CD14-positive monocyte (primary cell): Measurements from ENCODE around the gene NDC1. TPM values are rescaled to one million over a fixed set of nuclear protein-coding genes. Genes with fewer than 3 reads are reported as not detected.
"Not testable (repeated sequence)": the region's sequence is repeated elsewhere in the genome, so short reads cannot be mapped to it uniquely, and the experiment has no call there.

ENCODE experiments used
- DNase-seq, 3 donors: peaks; one replicate each; pipeline ENCODE4 v3.0.0-alpha.2; 2011 to 2022
- H2AFZ ChIP-seq: 2 replicates; pipeline ENCODE4 v1.6.0; 2012; ENCODE audit warnings: mild to moderate bottlenecking, low read depth, low read length, inconsistent platforms; ENCODE audit not compliant: insufficient read depth, poor library complexity, severe bottlenecking
- H3K27ac ChIP-seq, 2 donors: 1 replicate in 1 of 2; 2 replicates in 1 of 2; pipeline ENCODE4 v1.5.1; 2012 to 2013; ENCODE audit warnings: low read length in 2 of 2, control low read depth in 1 of 2, inconsistent platforms in 1 of 2, low read depth in 1 of 2, mild to moderate bottlenecking in 1 of 2
- H3K27me3 ChIP-seq, 2 donors: one replicate each; pipeline versions ENCODE4 v1.6.0 to v1.6.1; 2011 to 2013; ENCODE audit warnings: low read length in 2 of 2; ENCODE audit not compliant: control insufficient read depth in 2 of 2, insufficient read depth in 2 of 2
- H3K36me3 ChIP-seq, 2 donors: replicated peaks in 1 of 2; 1 replicate in 1 of 2; 2 replicates in 1 of 2; pipeline versions ENCODE4 v1.5.1 to v1.6.1; 2012 to 2013; ENCODE audit warnings: low read length in 2 of 2, control low read depth in 1 of 2, inconsistent platforms in 1 of 2, mild to moderate bottlenecking in 1 of 2; ENCODE audit not compliant: insufficient read depth in 2 of 2, control insufficient read depth in 1 of 2
- H3K4me1 ChIP-seq, 2 donors: 1 replicate in 1 of 2; 2 replicates in 1 of 2; pipeline versions ENCODE4 v1.5.1 to v1.6.1; 2012 to 2013; ENCODE audit warnings: low read length in 2 of 2, control low read depth in 1 of 2, inconsistent platforms in 1 of 2, mild to moderate bottlenecking in 1 of 2, moderate library complexity in 1 of 2; ENCODE audit not compliant: insufficient read depth in 2 of 2, control insufficient read depth in 1 of 2
- H3K4me2 ChIP-seq: replicated peaks from 2 replicates; pipeline ENCODE3; 2012; ENCODE audit warnings: low read length, moderate library complexity, mild to moderate bottlenecking; ENCODE audit not compliant: poor library complexity, severe bottlenecking; ENCODE audit errors: extremely low read depth
- H3K4me3 ChIP-seq, 3 experiments: fragments of 200-600 bp in 1 of 3; sonication (generic) in 1 of 3; replicated peaks in 1 of 3; 1 replicate in 2 of 3; 2 replicates in 1 of 3; pipeline ENCODE4 v1.5.1; 2011 to 2013; ENCODE audit warnings: low read length in 3 of 3, mild to moderate bottlenecking in 3 of 3, control low read depth in 2 of 3, low read depth in 2 of 3, inconsistent platforms in 1 of 3, moderate library complexity in 1 of 3
- H3K79me2 ChIP-seq: 2 replicates; pipeline ENCODE4 v1.6.0; 2012; ENCODE audit warnings: mild to moderate bottlenecking, control low read depth, inconsistent platforms, low read length, moderate library complexity; ENCODE audit not compliant: insufficient read depth
- H3K9ac ChIP-seq: 2 replicates; pipeline ENCODE4 v1.6.0; 2017; ENCODE audit warnings: low read length, mild to moderate bottlenecking; ENCODE audit not compliant: insufficient read depth, poor library complexity, severe bottlenecking
- H3K9me3 ChIP-seq, 2 donors: replicated peaks in 1 of 2; 1 replicate in 1 of 2; 2 replicates in 1 of 2; pipeline versions ENCODE4 v1.5.1 to v1.6.1; 2012 to 2013; ENCODE audit warnings: low read length in 2 of 2, control low read depth in 1 of 2; ENCODE audit not compliant: control insufficient read depth in 1 of 2, insufficient read depth in 1 of 2
- H4K20me1 ChIP-seq: 2 replicates; pipeline ENCODE4 v1.6.0; 2012; ENCODE audit warnings: mild to moderate bottlenecking, low read length, control low read depth, moderate library complexity; ENCODE audit not compliant: insufficient read depth
- H3K27ac Mint-ChIP-seq, 7 donors: one replicate each; pipeline ENCODE4 v1.8.0; 2020; ENCODE audit warnings: mild to moderate bottlenecking in 7 of 7, mixed read lengths in 7 of 7, moderate library complexity in 6 of 7, inconsistent platforms in 2 of 7
- H3K27me3 Mint-ChIP-seq, 3 donors: one replicate each; pipeline ENCODE4 v1.8.0; 2021 to 2022; ENCODE audit warnings: low read depth in 3 of 3, mild to moderate bottlenecking in 3 of 3, mixed read lengths in 3 of 3, moderate library complexity in 3 of 3, inconsistent platforms in 1 of 3
- H3K36me3 Mint-ChIP-seq, 2 donors: one replicate each; pipeline ENCODE4 v1.8.0; 2020; ENCODE audit warnings: mixed read lengths in 2 of 2, inconsistent platforms in 1 of 2, mild to moderate bottlenecking in 1 of 2
- H3K4me1 Mint-ChIP-seq: one replicate; pipeline ENCODE4 v1.8.0; 2020; ENCODE audit warnings: mild to moderate bottlenecking, mixed read lengths
- H3K4me3 Mint-ChIP-seq, 2 donors: one replicate each; pipeline ENCODE4 v1.8.0; 2020; ENCODE audit warnings: mild to moderate bottlenecking in 2 of 2, mixed read lengths in 2 of 2, moderate library complexity in 1 of 2
- H3K9me3 Mint-ChIP-seq, 7 donors: one replicate each; pipeline ENCODE4 v1.8.0; 2020 to 2022; ENCODE audit warnings: mixed read lengths in 7 of 7, mild to moderate bottlenecking in 6 of 7, moderate library complexity in 6 of 7, inconsistent platforms in 2 of 7
- CTCF ChIP-seq: fragments of 200-600 bp; IDR thresholded peaks from one replicate; pipeline ENCODE4 v1.8.0; 2022; ENCODE audit warnings: antibody characterized with exemption, mild to moderate bottlenecking
- WGBS: methylation state at CpG from one replicate; pipeline ENCODE4 v1.1.5; 2013; ENCODE audit warnings: missing lambda C conversion rate; ENCODE audit not compliant: insufficient coverage; 5-methylcytosine and 5-hydroxymethylcytosine counted together
- intact Hi-C, 2 donors: fragments of 100-400 bp; cut with micrococcal nuclease; formaldehyde crosslinking; loops; one replicate each; pipeline versions ENCODE4 v1.15.0 to v1.15.1; 2023
- polyA plus RNA-seq, 3 donors: library from polyadenylated mRNA; depleted of rRNA in 1 of 3; unstranded in 2 of 3; stranded (reverse) in 1 of 3; fragments of 300-500 nt in 2 of 3; fragments of >200 nt in 1 of 3; fragmentation: Illumina TruSeq in 2 of 3; gene quantifications; 1 replicate in 2 of 3; 2 replicates in 1 of 3; pipeline ENCODE4 v1.2.3, GENCODE V29; 2012 to 2021

Gene NDC1
- polyA plus RNA-seq, 3 donors = 3.0 to 6.1 (median 4.7) TPM

- intact Hi-C loops, H3K9ac ChIP-seq, H3K4me3 Mint-ChIP-seq, H3K79me2 ChIP-seq, H2AFZ ChIP-seq, H3K27me3 ChIP-seq, H3K4me1 ChIP-seq, H4K20me1 ChIP-seq, H3K9me3 ChIP-seq, H3K9me3 Mint-ChIP-seq, H3K4me1 Mint-ChIP-seq, H3K4me3 ChIP-seq, H3K27me3 Mint-ChIP-seq, DNase-seq, H3K27ac ChIP-seq, H3K4me2 ChIP-seq: not testable (repeated sequence)
- peak overlapping the region in 1 of 7 donors; percentile 6 for H3K27ac Mint-ChIP-seq
- H3K36me3 Mint-ChIP-seq = peaks cover 83 to 86% of the 10 kb centered on the region in 2 donors
- WGBS = no CpG with 5 or more reads among the region's 1 CpG
- H3K36me3 ChIP-seq = peaks cover 17 to 63% of the 10 kb centered on the region in 2 donors
Measured at GRCh38 chr1:53815484-53815883, 22.6 kb downstream of the NDC1 start.

DNA sequence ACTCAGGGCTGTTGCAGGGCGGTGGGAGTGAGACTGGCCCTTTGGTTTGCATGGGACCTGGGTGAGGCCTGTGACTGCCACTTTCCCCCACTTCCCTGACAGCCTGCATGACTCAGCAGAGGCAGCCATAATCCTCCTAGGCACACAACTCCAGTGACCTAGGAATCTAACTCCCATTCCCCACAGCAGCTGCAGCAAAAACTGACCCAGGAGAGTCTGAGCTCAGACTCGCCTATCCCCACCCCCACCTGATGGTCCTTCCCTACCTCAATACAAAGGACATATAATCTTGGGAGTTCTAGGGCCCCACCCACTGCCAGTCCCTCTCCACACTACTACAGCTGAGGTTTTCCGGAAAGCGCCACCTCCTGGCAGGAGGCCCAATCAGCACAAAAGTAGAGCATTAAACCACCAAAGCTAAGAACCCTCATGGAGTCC is 26.7 kb downstream of the NDC1 start:
- Mint-ChIP-seq H3K4me1 (no peaks in the 10 kb centered on the region), H3K27ac (peak overlapping the region in 3 of 7 donors; percentile 21 to 52 (median 35)), H3K36me3 (peaks cover 72 to 89% of the 10 kb centered on the region in 2 donors), H3K27me3 (peaks cover 0 to 2% (median 0%) of the 10 kb centered on the region in 3 donors), H3K4me3 (no peak overlapping the region), H3K9me3 (no peaks in the 10 kb centered on the region)
- Histone ChIP-seq H3K36me3 (peaks cover 17 to 64% of the 10 kb centered on the region in 2 donors), H3K9ac (no peak overlapping the region), H3K9me3 (no peaks in the 10 kb centered on the region), H3K4me2 (no peak overlapping the region), H4K20me1 (no peaks in the 10 kb centered on the region), H3K79me2 (no peaks in the 10 kb centered on the region), H3K4me3 (no peak overlapping the region), H2AFZ (no peak overlapping the region), H3K4me1 (no peaks in the 10 kb centered on the region), H3K27me3 (no peaks in the 10 kb centered on the region), H3K27ac (peak overlapping the region in 1 of 2 donors; percentile 31)
- no peak for TF ChIP-seq CTCF
- DNase-seq = no peak
- WGBS = 100% methylated on average over 1 of the region's 4 CpGs
- intact Hi-C loops = no loop called here
